Stimulated activated naive CD4-positive, alpha-beta T cell treated with Interleukin-2 at 50 U/mL for 16 hours (primary cell): ENCODE data around the gene CA6.
"Not testable (repeated sequence)": the region's sequence is repeated elsewhere in the genome, so short reads cannot be mapped to it uniquely, and the experiment has no call there.

Experiments used
- DNase-seq: peaks from one replicate; lab custom pipeline; 2025; lab: John Stamatoyannopoulos, UW

CA6 gene

DNA sequence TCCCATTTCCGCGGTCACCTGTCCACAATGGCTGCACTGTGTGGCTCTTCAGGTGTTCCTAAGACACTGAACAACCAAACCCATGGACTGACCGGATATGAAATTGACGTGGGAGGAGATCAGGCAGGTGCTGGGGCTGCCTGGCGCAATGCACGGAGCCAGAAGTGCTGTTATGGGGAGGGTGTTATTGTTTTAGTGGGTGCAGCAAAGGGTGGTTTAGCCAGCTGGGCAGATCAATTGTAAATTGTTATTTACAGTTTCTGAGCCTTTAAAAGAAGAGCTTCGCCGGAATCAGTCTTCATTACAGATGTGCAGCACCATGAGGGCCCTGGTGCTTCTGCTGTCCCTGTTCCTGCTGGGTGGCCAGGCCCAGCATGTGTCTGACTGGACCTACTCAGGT is at the start of gene CA6:
TSS of gene CA6 (plus strand) at position 301 of the 400 bp plus-strand sequence. CDS start at position 320, 19 bp downstream.
- DNase-seq, result no peak

DNA sequence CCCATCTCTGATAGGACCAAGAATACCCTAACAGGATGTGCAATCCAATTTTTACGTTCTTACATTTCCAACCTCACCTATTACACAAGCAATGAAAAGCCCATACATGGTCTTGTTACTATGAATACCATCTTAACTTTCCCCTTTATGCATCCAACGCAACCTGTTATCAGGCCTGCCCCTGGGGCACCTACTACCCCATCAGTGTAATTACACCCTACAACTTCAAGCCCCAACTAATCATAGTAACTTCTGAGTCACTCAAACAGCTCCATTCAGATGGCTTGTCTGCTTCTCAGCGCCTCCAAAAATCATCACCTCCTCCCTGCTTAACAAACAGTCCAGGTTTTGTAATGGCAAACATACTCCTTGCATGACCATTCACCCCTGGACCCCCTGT is 48.9 kb upstream of the CA6 start:
- not testable (repeated sequence) for DNase-seq

DNA sequence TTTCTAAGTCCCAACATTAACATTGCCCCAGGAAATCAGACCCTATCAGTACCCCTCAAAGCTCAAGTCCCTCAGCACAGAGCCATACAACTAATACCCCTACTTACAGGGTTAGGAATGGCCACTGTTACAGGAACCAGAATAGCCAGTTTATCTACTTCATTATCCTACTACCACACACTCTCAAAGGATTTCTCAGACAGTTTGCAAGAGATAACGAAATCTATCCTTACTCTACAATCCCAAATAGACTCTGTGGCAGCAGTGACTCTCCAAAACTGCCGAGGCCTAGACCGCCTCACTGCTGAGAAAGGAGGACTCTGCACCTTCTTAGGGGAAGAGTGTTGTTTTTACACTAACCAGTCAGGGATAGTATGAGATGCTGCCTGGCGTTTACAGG is 48.2 kb upstream of the CA6 start:
- DNase-seq, result not testable (repeated sequence)

DNA sequence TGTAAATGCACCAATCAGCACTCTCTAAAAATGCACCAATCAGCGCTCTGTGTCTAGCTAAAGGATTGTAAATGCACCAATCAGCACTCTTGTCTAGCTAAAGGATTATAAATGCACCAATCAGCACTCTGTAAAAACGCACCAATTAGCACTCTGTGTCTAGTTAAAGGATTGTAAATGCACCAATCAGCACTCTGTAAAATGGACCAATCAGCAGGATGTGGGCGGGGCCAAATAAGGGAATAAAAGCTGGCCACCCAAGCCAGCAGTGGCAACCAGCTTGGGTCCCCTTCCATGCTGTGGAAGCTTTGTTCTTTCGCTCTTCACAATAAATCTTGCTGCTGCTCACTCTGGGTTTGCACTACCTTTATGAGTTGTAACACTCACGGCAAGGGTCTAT is 47.2 kb upstream of the CA6 start:
- not testable (repeated sequence) for DNase-seq

DNA sequence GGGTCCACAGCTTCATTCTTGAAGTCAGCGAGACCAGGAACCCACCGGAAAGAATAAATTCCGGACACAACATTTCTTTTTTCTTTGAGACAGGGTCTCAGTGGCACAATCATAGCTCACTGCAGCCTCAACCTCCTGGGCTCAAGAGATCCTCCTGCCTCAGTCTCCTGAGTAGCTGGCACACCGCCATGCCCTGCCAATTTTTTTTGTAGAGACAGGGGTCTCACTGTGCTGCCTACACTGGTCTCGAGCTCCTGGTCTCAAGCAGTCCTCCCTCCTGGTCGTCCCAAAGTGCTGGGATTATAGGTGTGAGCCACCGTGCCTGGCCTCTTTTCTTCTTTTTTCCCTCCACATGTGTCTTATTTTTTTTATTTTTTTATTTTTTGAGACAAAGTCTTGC is 46.6 kb upstream of the CA6 start:
- DNase-seq, result no peak

DNA sequence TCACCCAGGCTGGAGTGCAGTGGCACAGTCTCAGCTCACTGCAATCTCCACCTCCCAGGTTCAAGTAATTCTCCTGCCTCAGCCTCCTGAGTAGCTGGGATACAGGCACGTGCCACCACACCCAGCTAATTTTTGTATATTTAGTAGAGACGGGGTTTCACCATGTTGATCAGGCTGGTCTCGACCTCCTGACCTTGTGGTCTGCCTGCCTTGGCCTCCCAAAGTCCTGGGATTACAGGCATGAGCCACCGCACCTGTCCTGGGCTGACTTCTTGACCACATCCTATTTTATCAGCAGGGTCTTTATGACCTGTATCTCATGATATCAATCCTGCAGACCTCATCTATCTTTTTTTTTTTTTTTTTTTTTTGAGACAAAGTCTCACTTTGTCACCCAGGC is 45.0 kb upstream of the CA6 start:
- not testable (repeated sequence) for DNase-seq

DNA sequence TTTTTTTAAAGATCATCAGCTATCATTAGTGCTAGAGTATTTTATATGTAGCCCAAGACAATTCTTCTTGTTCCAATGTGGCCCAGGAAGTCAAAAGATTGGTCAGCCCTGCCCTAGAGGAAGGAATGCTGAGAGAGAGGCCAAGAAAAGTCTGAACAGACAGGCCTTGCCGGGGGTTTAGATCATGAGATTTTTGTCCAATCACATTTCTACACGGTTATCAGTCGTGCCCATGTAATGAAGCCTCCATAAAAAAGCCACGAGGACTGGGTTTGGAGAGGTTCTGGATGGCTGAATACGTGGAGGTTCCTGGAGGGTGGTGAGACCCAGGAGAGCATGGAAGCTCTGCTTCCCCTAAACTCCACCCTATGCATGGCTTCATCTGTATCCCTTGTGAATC is 42.9 kb upstream of the CA6 start:
- DNase-seq, result no peak

DNA sequence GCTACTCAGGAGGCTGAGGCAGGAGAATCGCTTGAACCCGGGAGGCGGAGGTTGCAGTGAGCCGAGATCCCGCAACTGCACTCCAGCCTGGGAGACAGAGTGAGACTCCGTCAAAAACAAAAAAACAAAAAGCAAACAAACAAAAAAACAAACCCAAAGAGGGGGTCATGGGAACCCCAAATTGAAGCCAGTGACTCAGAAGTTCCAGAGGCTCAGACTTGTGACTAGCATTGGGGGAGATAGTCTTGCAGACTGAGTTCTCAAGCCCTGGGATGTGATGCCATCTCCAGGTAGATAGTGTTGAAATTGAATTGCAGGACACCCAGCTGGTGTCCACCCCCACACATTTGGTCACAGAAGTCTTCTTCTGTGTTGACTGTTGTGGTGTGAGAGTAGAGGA is 42.3 kb upstream of the CA6 start:
- DNase-seq, result no peak

DNA sequence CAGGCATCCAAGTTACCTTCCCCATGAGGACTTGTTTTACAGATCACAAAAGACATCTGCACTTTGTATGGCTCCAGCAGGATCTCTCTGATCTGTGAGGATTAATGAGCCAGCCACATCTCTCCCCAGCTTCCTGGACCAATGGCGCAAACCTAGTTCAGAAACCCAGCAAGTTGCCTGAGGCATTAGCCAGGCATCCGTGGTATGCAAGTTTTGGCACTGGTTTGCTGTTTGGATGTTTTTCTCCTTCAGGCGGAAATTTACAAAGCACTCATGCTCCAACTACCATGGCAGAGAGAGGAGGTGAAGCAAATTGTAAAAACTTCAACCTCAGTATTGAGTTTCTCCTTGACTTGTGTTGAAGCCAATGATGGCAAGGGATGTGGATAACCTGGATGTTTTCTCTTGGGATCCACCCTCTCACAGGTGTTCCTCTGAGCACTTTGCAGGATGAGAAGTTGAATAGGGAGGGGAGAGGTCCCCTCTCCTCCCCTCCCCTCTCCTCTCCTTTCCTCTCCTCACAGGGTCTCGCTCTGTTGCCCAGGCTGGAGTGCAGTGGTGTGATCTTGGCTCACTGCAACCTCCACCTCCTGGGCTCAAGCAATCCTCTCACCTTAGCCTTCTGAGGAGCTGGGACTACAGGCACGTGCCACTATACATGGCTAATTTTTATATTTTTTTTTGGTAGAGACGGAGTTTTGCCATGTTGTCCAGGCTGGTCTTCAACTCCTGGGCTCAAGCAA is 41.6 kb upstream of the CA6 start:
- DNase-seq, result no peak

DNA sequence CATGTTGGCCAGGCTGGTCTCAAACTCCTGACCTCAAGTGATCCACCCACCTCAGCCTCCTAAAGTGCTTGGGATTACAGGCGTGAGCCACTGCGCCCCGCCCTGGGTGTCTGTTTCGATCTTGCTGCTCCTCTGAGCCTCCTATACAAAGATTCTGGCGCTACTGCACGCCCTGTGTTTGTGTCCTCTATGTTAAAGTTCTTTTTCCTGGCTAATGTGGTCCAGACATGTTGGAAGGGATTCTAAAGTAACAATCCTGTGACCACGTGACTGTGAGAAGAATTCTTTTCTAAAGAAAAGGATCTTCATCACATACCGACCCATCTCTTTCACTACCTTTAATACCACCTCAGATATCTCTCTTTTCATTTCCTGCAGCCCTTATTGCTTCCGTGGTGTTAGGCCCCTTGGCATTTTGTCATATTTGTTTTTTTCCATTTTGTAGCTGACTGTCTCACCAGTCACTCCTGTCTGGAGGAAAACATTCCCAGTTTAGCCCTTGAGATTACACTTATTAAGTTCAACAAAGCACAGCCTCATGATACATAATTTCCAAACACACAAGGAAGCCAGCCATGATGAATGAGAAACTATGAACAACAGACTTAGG is 40.0 kb upstream of the CA6 start:
- DNase-seq, result no peak

DNA sequence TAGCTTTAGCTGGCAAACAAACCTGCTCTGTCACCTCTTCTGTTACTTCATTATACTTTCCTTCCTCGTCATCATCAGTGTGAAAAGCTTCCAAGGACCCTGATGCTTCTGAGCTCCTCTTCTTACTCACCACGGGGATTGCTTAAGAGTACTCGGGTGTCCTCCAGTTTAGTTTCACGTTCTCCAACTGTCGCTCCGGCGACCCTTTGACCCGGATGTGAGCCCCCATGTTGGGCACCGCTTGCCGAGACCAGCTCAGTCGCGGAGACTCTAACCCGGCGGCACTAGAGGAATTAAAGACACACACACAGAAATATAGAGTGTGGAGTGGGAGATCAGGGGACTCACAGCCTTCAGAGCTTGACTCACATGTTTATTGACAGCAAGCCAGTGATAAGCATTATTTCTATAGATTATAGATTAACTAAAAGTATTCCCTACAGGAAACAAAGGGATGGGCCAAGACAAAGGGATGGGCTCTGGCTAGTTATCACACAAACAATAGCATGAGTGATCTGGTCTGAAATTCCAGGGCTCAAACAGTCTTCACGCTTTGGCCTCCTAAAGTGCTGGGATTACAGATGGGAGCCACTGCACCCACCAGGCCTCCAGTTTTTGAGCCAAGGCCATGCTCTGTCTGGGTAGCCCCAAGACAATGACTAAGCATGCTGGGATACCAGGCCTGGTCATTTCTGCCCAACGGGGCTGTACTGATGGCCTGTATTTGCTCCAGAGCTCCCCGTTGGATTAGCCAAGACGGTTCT is 37.1 kb upstream of the CA6 start:
- no peak for DNase-seq

DNA sequence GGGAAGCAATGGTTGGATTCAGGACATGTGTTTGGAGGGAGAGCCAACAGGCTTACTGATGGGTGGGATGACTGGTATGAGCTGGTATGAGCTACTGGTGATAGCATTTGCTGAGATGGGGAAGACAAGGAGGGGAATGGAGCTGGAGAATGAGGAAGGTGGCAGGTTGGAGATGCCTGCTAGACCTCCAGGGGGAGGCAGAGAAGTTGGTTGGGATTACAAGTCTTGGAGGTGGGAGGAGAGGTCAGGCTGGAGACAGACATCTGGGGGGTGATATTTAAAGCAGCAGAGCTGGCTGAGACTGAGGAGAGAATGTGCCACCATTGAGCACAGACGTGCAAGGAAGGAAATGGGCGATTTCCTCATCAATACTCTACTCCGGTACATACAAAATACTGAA is 35.3 kb upstream of the CA6 start:
- DNase-seq, result no peak

DNA sequence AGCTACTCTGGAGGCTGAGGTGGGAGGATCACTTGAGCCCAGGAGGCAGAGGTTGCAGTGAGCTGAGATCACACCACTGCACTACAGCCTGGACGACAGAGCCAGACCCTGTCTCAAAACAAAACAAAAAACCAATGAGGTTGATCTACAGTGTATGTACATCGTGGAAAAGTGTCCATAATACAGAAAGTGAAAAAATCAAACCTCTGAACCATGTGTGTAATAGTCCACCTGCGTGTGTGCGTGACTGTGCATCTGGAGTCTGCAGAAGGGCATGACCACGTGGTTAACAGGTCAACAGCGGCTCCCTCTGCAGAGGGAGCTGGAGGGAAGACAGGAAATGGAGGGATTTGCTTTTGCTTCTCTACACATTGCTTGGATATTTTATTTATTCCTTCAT is 34.8 kb upstream of the CA6 start:
- no peak for DNase-seq

DNA sequence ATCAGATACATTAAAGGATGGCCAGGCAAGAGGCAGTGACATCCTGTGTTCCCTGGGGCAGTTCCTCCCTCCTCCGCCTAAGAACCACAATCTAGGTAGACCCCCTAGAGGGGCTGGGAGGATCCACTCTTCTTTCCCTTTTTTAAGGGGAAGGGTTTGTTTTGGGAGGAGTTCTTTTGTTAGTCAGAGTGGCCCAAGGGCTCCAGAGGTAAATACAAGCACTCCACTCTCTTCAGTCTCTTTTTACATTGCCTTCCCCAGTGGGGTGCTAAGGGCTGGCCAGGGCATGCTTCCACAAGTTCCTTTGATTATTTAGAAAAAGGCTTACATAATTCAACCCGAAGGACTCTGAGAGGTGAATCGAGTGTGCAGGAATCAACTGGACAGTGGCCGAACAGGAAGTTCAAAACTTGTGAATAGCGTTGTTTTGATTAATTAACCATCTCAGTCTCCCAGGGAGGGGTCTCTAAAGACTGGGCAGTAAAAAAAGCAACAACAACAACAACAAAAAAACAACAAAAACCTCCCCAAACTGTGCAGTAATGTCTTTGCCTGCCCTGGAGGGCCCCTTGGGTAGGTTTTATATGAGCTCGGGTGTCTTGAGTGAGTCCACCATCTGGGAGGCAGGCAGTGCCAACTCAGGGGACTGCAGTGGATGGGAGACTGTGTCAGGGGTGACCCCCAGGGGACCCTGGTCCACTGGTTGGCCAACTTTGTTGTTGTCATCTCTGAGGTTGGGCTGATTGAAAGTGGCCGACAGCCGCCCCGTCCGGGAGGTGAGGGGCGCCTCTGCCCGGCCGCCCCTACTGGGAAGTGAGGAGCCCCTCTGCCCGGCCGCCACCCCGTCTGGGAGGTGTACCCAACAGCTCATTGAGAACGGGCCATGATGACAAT is 34.0 kb upstream of the CA6 start:
- no peak for DNase-seq

DNA sequence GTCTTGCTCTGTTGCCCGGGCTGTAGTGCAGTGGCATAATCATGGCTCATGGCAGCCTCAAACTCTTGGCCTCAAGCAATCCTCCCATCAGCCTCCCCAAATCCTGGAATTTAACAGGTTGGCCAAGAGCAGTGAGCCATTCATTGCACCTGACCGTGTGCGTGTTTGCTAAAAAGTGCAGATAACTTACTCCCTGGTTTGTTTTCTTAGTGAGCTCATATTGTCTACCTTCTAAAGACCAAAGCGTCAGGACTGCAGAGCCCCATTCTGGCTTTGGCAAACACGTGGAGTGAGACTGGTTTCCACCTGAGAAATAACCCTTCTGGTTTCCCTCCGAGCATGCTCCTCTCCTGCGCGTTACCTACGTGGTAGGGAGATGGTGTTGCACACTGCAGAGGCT is 32.2 kb upstream of the CA6 start:
- no peak for DNase-seq

DNA sequence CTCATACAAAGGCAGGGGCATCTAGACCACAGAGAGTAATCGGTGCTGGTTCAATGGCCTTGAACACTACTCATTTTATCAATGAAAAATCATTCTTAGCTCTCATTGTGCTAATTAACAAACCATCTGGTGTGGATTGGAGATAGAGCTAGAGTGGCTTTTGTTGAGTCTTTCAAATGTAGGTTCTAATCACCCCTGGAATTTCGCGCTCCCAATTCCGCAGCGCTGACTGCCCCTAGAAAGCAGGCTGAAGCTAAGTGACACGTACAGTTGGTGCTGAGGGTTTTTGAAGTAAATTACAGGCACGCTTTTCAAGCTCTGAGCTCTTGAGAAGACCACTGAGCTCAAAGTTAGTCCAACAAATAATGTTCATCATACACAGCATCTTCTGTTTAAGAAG is 31.2 kb upstream of the CA6 start:
- DNase-seq, result no peak

DNA sequence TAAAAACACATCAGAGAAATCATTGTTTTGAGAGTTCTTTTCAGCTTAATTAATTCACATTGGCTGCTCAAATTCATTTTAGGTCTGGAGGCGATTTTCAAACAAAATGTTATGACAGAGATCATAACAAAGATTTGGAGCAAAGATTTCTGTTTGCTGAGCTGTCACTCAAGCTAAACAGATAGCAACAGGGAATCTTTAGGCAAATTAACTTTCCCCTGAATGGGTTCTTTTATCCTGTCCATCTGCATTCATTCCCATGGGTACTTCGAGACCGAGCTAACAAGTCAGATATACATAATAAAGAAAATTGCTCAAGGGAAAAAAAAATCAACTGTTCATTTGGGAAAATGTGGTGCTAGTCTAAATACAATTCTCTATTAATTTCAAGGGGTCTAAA is 30.2 kb upstream of the CA6 start:
- no peak for DNase-seq

DNA sequence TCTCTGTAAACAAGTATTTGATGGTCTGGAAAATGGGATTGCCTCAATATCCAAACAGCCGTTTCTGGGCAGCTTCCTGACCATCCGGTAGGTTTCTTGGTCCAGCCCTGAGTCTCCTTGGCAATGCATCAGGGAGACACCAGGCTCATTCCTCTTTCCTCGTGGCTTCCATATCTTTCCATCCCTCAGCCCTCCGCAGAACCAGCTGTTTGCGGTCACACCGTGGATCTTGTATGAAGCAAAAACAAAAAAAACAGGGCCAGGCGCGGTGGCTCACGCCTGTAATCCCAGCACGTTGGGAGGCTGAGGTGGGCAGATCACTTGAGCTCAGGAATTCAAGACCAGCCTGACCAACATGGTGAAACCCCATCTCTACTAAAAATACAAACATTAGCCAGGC is 28.1 kb upstream of the CA6 start:
- DNase-seq, result not testable (repeated sequence)

DNA sequence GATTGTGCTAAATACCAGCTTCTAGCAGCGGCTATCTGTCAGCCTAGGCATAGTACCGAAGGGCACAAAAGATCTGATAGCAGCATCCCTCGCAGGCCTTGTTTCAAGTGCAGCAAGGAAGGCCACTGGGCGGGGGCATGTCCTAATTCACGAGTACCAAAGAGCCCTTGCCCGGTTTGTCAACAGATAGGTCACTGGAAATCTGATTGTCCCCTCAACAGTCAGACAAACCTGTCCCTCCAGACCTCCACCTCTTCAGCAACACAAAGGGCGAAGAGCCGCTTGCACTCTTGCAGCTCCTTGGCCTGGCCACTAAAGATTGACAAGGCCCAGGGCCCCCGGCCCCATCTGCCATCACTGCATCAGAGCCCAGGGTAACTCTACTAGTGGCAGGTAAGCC is 22.7 kb upstream of the CA6 start:
- DNase-seq, result no peak

DNA sequence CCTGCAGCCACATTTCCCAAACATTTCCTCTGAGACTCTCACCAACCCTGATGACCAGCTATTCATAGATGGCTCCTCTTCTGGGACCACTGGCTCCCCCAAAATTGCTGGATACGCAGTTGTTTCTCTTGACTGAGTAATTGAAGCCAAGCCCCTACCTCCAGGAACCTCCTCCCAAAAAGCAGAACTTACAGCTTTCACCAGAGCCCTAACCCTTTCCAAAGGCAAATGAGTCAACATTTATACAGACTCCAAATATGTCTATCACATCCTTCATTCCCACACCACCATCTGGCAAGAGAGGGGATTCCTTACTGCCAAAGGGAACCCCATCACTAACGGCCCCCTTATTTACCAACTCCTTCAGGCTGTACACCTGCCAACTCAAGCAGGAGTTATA is 20.3 kb upstream of the CA6 start:
- no peak for DNase-seq

DNA sequence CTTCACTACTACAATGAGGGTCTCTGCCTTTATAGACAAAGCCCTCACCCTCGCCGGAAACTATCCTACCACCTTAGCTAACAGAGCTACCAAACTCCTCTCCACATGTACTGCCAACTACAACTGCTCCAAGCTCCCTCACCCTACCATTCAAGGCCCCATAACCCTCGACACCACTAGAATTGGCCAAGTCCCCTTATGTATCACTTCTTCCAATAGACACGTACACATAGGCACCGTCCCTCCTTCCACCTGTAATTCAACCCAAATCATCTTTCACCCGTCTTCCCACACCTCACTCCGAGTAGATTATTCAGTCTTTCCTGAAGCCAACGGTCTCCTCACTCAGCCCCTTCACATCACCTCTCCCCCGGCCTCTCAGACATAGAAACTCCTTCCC is 19.7 kb upstream of the CA6 start:
- DNase-seq, result no peak
